ENCODE data around the gene LGALS12. TPM values are rescaled to one million over a fixed set of nuclear protein-coding genes. Genes with fewer than 3 reads are reported as not detected.

Gene LGALS12, protein sequence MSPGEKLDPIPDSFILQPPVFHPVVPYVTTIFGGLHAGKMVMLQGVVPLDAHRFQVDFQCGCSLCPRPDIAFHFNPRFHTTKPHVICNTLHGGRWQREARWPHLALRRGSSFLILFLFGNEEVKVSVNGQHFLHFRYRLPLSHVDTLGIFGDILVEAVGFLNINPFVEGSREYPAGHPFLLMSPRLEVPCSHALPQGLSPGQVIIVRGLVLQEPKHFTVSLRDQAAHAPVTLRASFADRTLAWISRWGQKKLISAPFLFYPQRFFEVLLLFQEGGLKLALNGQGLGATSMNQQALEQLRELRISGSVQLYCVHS
- total RNA-seq = not detected

DNA sequence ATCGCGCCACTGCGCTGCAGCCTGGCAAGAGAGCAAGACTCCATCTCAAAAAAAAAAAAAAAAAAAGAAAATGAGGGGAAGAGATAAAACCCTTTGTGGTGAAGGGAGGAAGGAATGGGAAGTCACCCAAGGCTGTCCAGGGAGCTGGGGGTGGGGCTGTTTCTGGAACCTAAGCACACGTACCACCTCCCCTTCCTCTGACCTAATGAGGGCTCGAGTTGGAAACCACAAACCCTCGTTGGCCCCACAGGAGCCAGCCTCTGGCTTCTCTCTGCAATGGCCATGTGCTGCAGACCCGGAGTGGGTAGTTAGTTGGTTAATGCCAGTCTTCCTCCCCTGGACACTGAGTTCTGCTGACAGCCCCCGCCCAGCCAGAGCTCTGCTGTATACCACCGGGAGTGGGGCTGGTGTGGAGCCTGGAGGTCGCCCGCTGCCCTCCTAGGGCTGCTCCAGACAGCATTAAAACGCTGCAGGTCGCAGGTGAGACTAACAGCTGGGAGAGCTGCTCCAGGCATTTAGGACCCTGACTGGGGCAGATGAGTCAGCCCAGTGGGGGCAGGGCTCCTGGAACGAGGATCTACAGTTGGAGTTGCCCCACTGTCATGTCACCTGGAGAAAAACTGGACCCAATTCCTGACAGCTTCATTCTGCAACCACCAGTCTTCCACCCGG lies at the start of gene LGALS12:
LGALS12 (plus strand) TSS at position 228 of the 672 bp plus-strand sequence; CDS start at position 603, 375 bp downstream.
- Mint-ChIP-seq H3K27ac (peak within 1 kb of the TSS; percentile 57), H3K4me1 (peaks cover 18% of the 10 kb centered on the region), H3K9me3 (peaks cover 8% of the 10 kb centered on the region), H3K36me3 (ENCODE audit: low read depth) (peaks cover 7% of the 10 kb centered on the region), H3K27me3 (peaks cover 2% of the 10 kb centered on the region), H3K4me3 (no peak within 1 kb of the TSS)
- POLR2A ChIA-PET = no interaction called here
- CTCF ChIA-PET = interaction anchor here (0.6 to 1.6 kb wide), 3 partner anchors 15 to 487 kb away, joined by 3 to 5 read pairs (median 3); no protein-coding TSS in a partner anchor
- no peak for DNase-seq

DNA sequence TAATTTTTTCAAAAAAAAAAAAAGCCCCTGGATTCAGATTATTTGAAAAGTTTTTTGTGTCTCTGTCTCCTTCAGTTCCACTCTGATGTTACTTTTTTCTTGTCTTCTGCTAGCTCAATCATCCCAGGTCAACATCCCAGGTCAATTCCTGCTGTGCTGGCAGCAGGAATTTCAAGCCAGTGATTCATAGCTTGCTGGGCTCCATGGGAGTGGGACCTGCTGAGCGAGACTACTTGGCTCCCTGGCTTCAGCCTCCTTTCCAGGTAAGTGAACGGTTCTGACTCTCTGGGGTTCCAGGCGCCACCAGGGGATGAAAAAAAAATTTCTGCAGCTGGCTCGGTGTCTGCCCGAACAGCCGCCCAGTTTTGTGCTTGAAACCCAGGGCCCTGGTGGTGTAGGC lies 46.3 kb upstream of the LGALS12 start:
- no peaks in the 10 kb centered on the region for H3K36me3 Mint-ChIP-seq (ENCODE audit: low read depth)
- H3K9me3 Mint-ChIP-seq = no peaks in the 10 kb centered on the region
- ChIA-PET POLR2A (no interaction called here), CTCF (no interaction called here)
- no peak for DNase-seq
- no peak overlapping the region for H3K27ac Mint-ChIP-seq
- no peaks in the 10 kb centered on the region for H3K4me1 Mint-ChIP-seq
- H3K27me3 Mint-ChIP-seq = peaks cover 7% of the 10 kb centered on the region
- H3K4me3 Mint-ChIP-seq = no peak overlapping the region

DNA sequence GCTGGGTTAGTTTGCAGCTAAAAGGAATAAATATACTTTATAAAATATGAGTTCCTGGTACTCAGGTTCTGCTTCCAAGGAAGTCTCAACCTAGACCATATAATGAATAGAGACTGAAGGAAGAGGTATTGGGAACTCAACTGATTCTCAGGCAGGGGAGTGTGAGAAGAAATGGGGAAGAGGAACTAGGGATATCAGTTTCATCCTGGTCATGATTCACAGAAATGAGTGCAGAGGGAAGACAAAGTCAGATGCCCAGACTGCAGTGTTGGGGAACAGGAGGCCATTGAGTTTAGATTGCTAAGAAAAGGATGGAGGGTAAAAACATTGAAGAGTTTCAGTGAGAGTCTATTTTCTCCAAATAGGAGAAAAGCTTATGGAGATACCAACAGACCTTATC lies 43.7 kb upstream of the LGALS12 start:
- no peaks in the 10 kb centered on the region for H3K9me3 Mint-ChIP-seq
- no peak overlapping the region for H3K4me3 Mint-ChIP-seq
- no peaks in the 10 kb centered on the region for H3K4me1 Mint-ChIP-seq
- no peaks in the 10 kb centered on the region for H3K36me3 Mint-ChIP-seq (ENCODE audit: low read depth)
- CTCF ChIA-PET = no interaction called here
- POLR2A ChIA-PET = no interaction called here
- no peak for DNase-seq
- peaks cover 7% of the 10 kb centered on the region for H3K27me3 Mint-ChIP-seq
- H3K27ac Mint-ChIP-seq = no peak overlapping the region

DNA sequence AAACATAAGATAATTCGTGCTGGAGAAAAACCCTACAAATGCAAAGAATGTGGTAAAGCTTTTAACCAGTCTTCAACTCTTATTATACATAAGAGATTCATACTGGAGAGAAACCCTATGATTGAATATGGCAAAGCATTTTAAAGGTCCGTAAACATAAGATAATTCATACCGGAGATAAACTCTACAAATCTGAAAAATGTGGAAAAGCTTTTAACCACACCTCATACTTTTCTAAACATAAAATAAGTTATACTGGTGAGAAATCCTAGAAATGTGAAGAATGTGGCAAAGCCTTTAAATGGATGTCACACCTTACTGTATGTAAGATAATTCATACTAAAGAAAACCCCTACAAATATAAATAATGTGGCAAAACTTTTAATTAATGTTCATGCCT lies 35.6 kb upstream of the LGALS12 start:
- DNase-seq = no peak
- Mint-ChIP-seq H3K27me3 (peaks cover 28% of the 10 kb centered on the region), H3K36me3 (ENCODE audit: low read depth) (no peaks in the 10 kb centered on the region), H3K4me1 (no peaks in the 10 kb centered on the region), H3K4me3 (no peak overlapping the region), H3K9me3 (peaks cover 13% of the 10 kb centered on the region), H3K27ac (no peak overlapping the region)
- POLR2A ChIA-PET = no interaction called here
- CTCF ChIA-PET = no interaction called here

DNA sequence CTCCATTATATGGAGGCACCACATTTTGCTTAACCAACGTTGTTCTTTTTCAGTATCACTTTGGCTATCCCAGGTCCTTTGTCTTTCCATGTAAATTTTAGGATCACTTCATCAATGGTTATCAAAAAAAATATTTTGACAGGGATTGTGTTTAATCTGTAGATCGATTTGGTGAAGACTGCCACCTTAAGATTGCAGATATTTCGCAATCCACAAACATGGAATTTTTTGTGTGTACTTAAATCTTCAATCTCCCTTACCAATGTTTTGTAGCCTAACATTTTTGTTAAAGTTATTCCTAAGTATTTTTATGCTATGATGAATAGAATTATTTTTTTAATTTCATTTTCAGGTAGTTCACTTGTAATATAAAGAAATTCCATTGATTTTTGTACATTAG lies 33.5 kb upstream of the LGALS12 start:
- ChIA-PET CTCF (no interaction called here), POLR2A (no interaction called here)
- Mint-ChIP-seq H3K9me3 (peaks cover 21% of the 10 kb centered on the region), H3K4me3 (no peak overlapping the region), H3K27me3 (peaks cover 34% of the 10 kb centered on the region), H3K4me1 (no peaks in the 10 kb centered on the region), H3K36me3 (ENCODE audit: low read depth) (peaks cover 2% of the 10 kb centered on the region), H3K27ac (no peak overlapping the region)
- no peak for DNase-seq

DNA sequence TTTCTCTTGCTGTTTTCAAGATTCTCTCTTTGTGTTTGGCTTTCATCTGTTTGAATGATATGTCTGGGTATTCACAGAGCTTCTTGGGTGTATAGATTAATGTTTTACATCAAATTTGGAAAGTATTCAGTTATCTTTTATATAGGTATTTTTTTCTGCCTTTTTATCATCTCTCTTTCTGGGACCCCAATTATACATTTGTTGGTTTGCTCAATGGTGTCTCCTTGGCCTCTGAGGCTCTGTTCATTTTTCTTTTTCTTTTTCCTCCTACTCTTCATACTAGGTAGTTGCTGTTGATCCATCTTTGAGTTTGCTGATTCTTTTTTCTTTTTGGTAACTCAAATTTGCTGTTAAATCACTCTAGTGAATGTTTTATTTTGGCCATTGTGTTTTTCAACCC lies 29.3 kb upstream of the LGALS12 start:
- Mint-ChIP-seq H3K9me3 (peaks cover 12% of the 10 kb centered on the region), H3K36me3 (ENCODE audit: low read depth) (peaks cover 2% of the 10 kb centered on the region), H3K4me3 (no peak overlapping the region), H3K4me1 (no peaks in the 10 kb centered on the region), H3K27ac (no peak overlapping the region), H3K27me3 (peaks cover 22% of the 10 kb centered on the region)
- ChIA-PET POLR2A (no interaction called here), CTCF (no interaction called here)
- no peak for DNase-seq

DNA sequence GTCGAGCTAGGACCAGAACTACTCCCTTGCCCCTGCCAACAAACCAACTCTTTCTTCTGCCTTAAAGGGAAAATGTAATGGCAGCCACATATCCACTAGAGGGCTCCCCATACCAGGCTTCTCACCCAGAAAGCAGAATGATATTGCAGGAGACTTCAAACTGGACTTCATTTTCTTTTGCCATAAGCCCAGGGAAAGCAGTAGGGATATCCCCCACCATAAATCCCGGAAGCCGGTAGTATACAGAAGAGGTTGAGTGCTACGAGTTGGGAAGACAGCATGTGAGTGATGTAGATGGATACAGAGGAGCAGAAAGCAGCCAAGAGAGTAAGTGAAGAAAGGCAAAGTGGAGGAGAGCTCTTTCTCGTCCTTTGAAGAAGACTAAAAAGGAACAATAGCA lies 27.0 kb upstream of the LGALS12 start:
- H3K4me1 Mint-ChIP-seq = no peaks in the 10 kb centered on the region
- ChIA-PET POLR2A (no interaction called here), CTCF (interaction anchor here (0.6 to 1.9 kb wide), 9 partner anchors 11 to 593 kb away, joined by 3 to 6 read pairs (median 3); no protein-coding TSS in a partner anchor)
- no peak overlapping the region for H3K27ac Mint-ChIP-seq
- H3K36me3 Mint-ChIP-seq (ENCODE audit: low read depth) = peaks cover 2% of the 10 kb centered on the region
- H3K4me3 Mint-ChIP-seq = no peak overlapping the region
- peaks cover 8% of the 10 kb centered on the region for H3K9me3 Mint-ChIP-seq
- peaks cover 28% of the 10 kb centered on the region for H3K27me3 Mint-ChIP-seq
- peak; percentile 64 for DNase-seq

DNA sequence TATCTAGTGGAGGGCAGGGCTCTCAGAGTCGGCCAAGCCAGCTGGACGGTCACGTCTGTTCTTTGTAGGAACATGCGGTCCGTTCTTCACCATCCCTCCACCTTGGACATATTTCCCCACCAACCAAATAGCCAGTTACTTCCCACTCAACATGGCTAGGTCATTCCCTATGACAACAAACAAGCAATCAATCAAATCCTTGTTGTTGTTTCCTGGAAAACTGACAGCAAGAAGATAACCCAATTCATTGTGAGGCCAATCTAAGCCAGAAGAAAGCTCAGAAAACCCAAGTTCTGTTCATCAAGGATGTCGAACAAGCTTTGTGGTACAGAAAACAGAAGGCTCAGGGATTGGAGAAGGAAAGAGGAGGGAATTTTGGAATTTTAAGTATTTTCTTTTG lies 25.8 kb upstream of the LGALS12 start:
- Mint-ChIP-seq H3K4me3 (no peak overlapping the region), H3K27ac (no peak overlapping the region), H3K9me3 (peaks cover 11% of the 10 kb centered on the region), H3K36me3 (ENCODE audit: low read depth) (peaks cover 2% of the 10 kb centered on the region), H3K4me1 (no peaks in the 10 kb centered on the region), H3K27me3 (peaks cover 32% of the 10 kb centered on the region)
- ChIA-PET POLR2A (no interaction called here), CTCF (interaction anchor here (1.1 to 1.9 kb wide), 4 partner anchors 9 to 160 kb away, joined by 3 to 5 read pairs (median 4); no protein-coding TSS in a partner anchor)
- DNase-seq = no peak

DNA sequence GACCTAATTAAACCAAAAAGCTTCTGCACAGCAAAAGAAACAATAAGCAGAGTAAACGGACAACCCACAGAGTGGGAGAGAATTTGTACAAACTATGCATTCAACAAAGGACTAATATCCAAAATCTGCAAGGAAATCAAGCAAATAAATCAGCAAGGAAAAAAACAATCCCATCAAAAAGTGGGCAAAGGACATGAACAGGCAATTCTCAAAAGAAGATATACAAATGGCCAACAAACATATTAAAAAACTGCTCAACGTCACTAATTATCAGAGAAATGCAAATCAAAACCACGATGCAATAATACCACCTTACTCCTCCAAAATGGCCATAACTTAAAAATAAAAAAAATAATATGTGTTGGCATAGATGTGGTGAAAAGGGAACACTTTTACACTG lies 20.1 kb upstream of the LGALS12 start:
- Mint-ChIP-seq H3K27me3 (peaks cover 63% of the 10 kb centered on the region), H3K4me1 (peaks cover 2% of the 10 kb centered on the region), H3K27ac (no peak overlapping the region), H3K9me3 (peaks cover 12% of the 10 kb centered on the region), H3K4me3 (no peak overlapping the region), H3K36me3 (ENCODE audit: low read depth) (no peaks in the 10 kb centered on the region)
- DNase-seq = no peak
- CTCF ChIA-PET = no interaction called here
- POLR2A ChIA-PET = no interaction called here

DNA sequence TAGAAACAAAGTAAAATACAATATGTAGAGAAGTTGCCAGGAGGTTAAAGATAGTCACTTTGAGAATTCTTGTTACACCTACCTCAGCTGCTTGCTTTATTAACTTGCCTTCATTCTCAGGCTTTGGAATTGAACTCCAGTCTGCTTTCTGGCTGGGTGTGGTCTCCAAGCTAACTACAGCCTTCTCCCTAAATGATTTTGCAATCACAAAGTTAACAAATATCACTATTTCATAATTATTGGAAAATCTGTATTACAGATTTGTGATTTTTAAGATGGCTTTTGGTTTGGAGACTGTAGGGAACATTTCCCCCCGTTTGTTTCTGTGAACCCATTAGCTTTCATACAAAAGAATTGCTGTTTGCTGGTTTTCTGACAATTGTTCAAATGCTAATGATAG lies 17.1 kb upstream of the LGALS12 start:
- no peak for DNase-seq
- ChIA-PET CTCF (interaction anchor here (1.0 to 1.1 kb wide), 2 partner anchors 22 to 73 kb away, joined by 3 read pairs; no protein-coding TSS in a partner anchor), POLR2A (no interaction called here)
- peaks cover 11% of the 10 kb centered on the region for H3K4me1 Mint-ChIP-seq
- H3K9me3 Mint-ChIP-seq = peaks cover 15% of the 10 kb centered on the region
- H3K36me3 Mint-ChIP-seq (ENCODE audit: low read depth) = no peaks in the 10 kb centered on the region
- no peak overlapping the region for H3K27ac Mint-ChIP-seq
- no peak overlapping the region for H3K4me3 Mint-ChIP-seq
- peaks cover 71% of the 10 kb centered on the region for H3K27me3 Mint-ChIP-seq

DNA sequence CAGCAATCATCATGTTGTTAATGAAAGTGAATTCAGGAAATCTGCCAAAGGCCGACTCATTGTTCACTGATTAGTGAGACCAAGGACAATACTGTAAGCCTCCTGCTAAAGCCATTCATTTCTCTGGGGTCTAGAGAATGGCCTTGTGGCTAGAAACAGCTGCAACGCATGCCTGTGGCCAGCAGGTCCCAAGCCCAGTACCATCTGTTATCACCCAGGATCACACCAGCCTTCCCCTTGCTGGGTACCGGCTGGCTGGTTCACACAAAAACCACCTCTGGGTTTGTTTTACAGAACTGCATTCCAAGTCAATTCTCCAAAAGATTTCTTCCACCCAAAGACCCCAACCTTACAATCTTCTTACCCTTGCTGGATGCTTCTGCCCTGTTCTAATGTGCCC lies 16.0 kb upstream of the LGALS12 start:
- POLR2A ChIA-PET = no interaction called here
- Mint-ChIP-seq H3K9me3 (peaks cover 13% of the 10 kb centered on the region), H3K4me1 (peaks cover 11% of the 10 kb centered on the region), H3K4me3 (no peak overlapping the region), H3K27ac (no peak overlapping the region), H3K36me3 (ENCODE audit: low read depth) (no peaks in the 10 kb centered on the region), H3K27me3 (peaks cover 67% of the 10 kb centered on the region)
- CTCF ChIA-PET = interaction anchor here (0.8 to 1.1 kb wide), 2 partner anchors 10 to 72 kb away, joined by 3 to 4 read pairs; no protein-coding TSS in a partner anchor
- no peak for DNase-seq

DNA sequence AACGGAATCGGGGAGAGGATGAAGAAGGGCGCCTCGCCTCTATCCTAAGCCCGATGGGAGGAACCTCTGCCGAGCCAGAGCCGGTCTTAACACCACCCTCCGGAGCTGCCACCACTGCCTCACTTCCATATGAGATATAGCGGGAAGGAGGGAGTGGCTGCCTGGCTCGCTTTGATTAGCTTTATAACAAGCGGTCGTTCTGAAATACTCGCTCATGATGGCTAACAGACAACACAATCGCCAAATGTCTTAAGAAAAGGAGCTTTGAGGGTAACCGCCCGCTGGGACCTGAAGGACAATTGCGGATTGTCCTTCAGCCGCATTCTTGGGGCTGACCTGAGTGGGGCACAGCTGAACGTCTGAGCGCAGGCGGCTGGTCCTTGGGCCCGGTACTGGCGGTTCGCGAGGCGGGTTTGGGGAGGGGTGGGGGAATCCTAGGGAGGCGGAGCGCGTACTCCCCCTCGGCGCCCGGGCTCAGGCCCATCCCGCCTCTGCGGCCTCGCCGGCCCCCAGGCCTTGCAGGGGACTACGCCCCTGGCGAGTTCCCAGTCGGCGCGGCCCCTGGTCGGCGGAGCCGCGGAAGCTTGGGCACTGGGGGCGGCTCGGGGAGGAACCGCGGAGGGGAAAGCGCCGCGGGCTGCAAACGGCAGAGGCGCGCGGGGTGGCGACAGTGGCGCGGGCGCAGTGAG lies 15.2 kb upstream of the LGALS12 start, which contains the start of gene PLAAT5:
PLAAT5 (minus strand) TSS at position 617 of the 689 bp plus-strand sequence; CDS start at position 484, 133 bp downstream.
- H3K4me1 Mint-ChIP-seq = peaks cover 11% of the 10 kb centered on the region
- ChIA-PET CTCF (interaction anchor here (0.6 to 1.1 kb wide), 3 partner anchors 15 to 30 kb away, joined by 3 to 5 read pairs (median 4); partner anchors contain the start of gene LGALS12), POLR2A (no interaction called here)
- no peak for DNase-seq
- no peaks in the 10 kb centered on the region for H3K36me3 Mint-ChIP-seq (ENCODE audit: low read depth)
- H3K9me3 Mint-ChIP-seq = peaks cover 6% of the 10 kb centered on the region
- peak within 1 kb of the TSS; percentile 62 for H3K4me3 Mint-ChIP-seq
- H3K27me3 Mint-ChIP-seq = peaks cover 59% of the 10 kb centered on the region
- no peak within 1 kb of the TSS for H3K27ac Mint-ChIP-seq

DNA sequence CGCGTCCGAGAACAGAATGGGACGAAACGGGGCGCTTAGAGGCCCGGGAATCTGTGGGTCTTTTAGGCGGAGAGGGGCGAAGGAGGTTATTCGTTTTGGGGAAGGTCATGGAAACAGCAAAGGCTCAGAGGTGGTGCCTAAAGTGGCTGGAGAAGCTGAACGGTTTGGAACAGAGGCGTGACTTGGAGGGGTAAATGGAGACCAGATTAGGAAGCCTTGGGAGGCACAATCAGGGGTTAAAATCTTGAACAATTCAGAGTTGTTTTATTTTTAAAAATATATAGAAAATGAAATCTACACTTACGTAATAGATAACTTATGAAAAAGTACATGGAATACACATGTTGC lies 14.7 kb upstream of the LGALS12 start:
- H3K27ac Mint-ChIP-seq = no peak overlapping the region
- peaks cover 4% of the 10 kb centered on the region for H3K9me3 Mint-ChIP-seq
- POLR2A ChIA-PET = no interaction called here
- peak overlapping the region; percentile 62 for H3K4me3 Mint-ChIP-seq
- H3K4me1 Mint-ChIP-seq = peaks cover 11% of the 10 kb centered on the region
- no peak for DNase-seq
- H3K27me3 Mint-ChIP-seq = peaks cover 58% of the 10 kb centered on the region
- H3K36me3 Mint-ChIP-seq (ENCODE audit: low read depth) = no peaks in the 10 kb centered on the region
- CTCF ChIA-PET = interaction anchor here (0.6 to 1.1 kb wide), 3 partner anchors 15 to 31 kb away, joined by 3 to 5 read pairs (median 4); partner anchors contain the start of gene LGALS12
